OCI-LY3 (cell line): ENCODE results near the gene ATAD3C.

ENCODE experiments used
- H2AFZ ChIP-seq: fragments of 200-600, 300-600 bp; shearing (Covaris generic); 2 replicates; pipeline ENCODE4 v1.6.0; 2014; ENCODE audit warnings: antibody characterized with exemption, low read depth, low read length
- H3K27ac ChIP-seq: fragments of 200-600, 300-600 bp; sonication (generic); 2 replicates; pipeline ENCODE4 v1.5.1; 2014; ENCODE audit warnings: mild to moderate bottlenecking, low read length, moderate library complexity, mixed read lengths
- H3K27me3 ChIP-seq: fragments of 200-600, 300-600 bp; sonication (generic); 2 replicates; pipeline ENCODE4 v1.6.1; 2014; ENCODE audit warnings: low read depth, low read length, mixed read lengths
- H3K36me3 ChIP-seq: fragments of 200-600, 300-600 bp; sonication (generic); replicated peaks from 2 replicates; pipeline ENCODE3; 2014; ENCODE audit warnings: low read depth, low read length, mixed read lengths
- H3K4me1 ChIP-seq: fragments of 300-600, 200-600 bp; sonication (generic); 2 replicates; pipeline ENCODE4 v1.6.1; 2014; ENCODE audit warnings: low read length, mixed read lengths
- H3K4me2 ChIP-seq: fragments of 200-600, 300-600 bp; sonication (generic); 2 replicates; pipeline ENCODE4 v1.6.1; 2014; ENCODE audit warnings: low read length, mixed read lengths
- H3K4me3 ChIP-seq: fragments of 300-600, 200-600 bp; sonication (generic); 2 replicates; pipeline ENCODE4 v1.5.1; 2014; ENCODE audit warnings: antibody characterized with exemption, mild to moderate bottlenecking, low read length, moderate library complexity
- H3K79me2 ChIP-seq: fragments of 300-600, 200-600 bp; shearing (Covaris generic); 2 replicates; pipeline ENCODE4 v1.6.1; 2014; ENCODE audit warnings: mild to moderate bottlenecking, low read length, mixed read lengths
- H3K9ac ChIP-seq: fragments of 300-600, 200-600 bp; shearing (Covaris generic); 2 replicates; pipeline ENCODE4 v1.6.0; 2014; ENCODE audit warnings: mild to moderate bottlenecking, low read length, moderate library complexity
- H3K9me3 ChIP-seq: fragments of 200-600, 300-600 bp; shearing (Covaris generic); 2 replicates; pipeline ENCODE4 v1.6.1; 2014; ENCODE audit warnings: low read length, mixed read lengths; ENCODE audit not compliant: insufficient read depth
- H4K20me1 ChIP-seq: fragments of 200-600, 300-600 bp; sonication (generic); 2 replicates; pipeline ENCODE4 v1.6.1; 2016; ENCODE audit warnings: low read length, mixed read lengths; ENCODE audit not compliant: insufficient read depth
- EZH2phosphoT487 ChIP-seq: fragments of 200-600 bp; shearing (Covaris generic); IDR thresholded peaks from 2 replicates; pipeline ENCODE4 v1.6.1; 2018; ENCODE audit warnings: antibody characterized with exemption, mixed run types, low read depth
- TF ChIP-seq, protein P1 (sequence below): fragments of 200-600, 300-600 bp; sonication (generic); IDR thresholded peaks from 2 replicates; pipeline ENCODE4 v1.5.1; 2014; ENCODE audit warnings: antibody characterized with exemption, low read length, low read depth

ATAD3C gene

GRCh38 chr1:1421147-1421906 lies 28.2 kb upstream of the ATAD3C start, which contains the start of gene ANKRD65:
TSS of gene ANKRD65 (minus strand) at chr1:1421276. CDS start at chr1:1421005, 271 bp downstream.
- TF ChIP-seq, protein P1, sequence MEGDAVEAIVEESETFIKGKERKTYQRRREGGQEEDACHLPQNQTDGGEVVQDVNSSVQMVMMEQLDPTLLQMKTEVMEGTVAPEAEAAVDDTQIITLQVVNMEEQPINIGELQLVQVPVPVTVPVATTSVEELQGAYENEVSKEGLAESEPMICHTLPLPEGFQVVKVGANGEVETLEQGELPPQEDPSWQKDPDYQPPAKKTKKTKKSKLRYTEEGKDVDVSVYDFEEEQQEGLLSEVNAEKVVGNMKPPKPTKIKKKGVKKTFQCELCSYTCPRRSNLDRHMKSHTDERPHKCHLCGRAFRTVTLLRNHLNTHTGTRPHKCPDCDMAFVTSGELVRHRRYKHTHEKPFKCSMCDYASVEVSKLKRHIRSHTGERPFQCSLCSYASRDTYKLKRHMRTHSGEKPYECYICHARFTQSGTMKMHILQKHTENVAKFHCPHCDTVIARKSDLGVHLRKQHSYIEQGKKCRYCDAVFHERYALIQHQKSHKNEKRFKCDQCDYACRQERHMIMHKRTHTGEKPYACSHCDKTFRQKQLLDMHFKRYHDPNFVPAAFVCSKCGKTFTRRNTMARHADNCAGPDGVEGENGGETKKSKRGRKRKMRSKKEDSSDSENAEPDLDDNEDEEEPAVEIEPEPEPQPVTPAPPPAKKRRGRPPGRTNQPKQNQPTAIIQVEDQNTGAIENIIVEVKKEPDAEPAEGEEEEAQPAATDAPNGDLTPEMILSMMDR, result no peak
- no peak for TF ChIP-seq EZH2phosphoT487
- H3K79me2 ChIP-seq, result no peaks in the 10 kb centered on the region
- no peaks in the 10 kb centered on the region for H3K27me3 ChIP-seq
- no peaks in the 10 kb centered on the region for H3K36me3 ChIP-seq
- no peak within 1 kb of the TSS for H3K27ac ChIP-seq
- H3K4me1 ChIP-seq, result peaks cover 28% of the 10 kb centered on the region
- H4K20me1 ChIP-seq, result no peaks in the 10 kb centered on the region
- no peaks in the 10 kb centered on the region for H3K9me3 ChIP-seq
- no peak within 1 kb of the TSS for H3K4me3 ChIP-seq
- H2AFZ ChIP-seq, result peak within 1 kb of the TSS; percentile 46; the same call in 1 of the 2 replicates
- no peak within 1 kb of the TSS for H3K9ac ChIP-seq
- H3K4me2 ChIP-seq, result no peak within 1 kb of the TSS

GRCh38 chr1:1421907-1422464 lies 27.5 kb upstream of the ATAD3C start:
- H3K4me3 ChIP-seq, result no peak overlapping the region
- H3K27me3 ChIP-seq, result no peaks in the 10 kb centered on the region
- H4K20me1 ChIP-seq, result no peaks in the 10 kb centered on the region
- H3K9ac ChIP-seq, result no peak overlapping the region
- H2AFZ ChIP-seq, result peak overlapping the region; percentile 46; the same call in 1 of the 2 replicates
- no peak for TF ChIP-seq EZH2phosphoT487
- TF ChIP-seq, protein P1, result no peak
- no peak overlapping the region for H3K4me2 ChIP-seq
- no peaks in the 10 kb centered on the region for H3K36me3 ChIP-seq
- H3K9me3 ChIP-seq, result no peaks in the 10 kb centered on the region
- H3K79me2 ChIP-seq, result no peaks in the 10 kb centered on the region
- H3K27ac ChIP-seq, result no peak overlapping the region
- peaks cover 28% of the 10 kb centered on the region for H3K4me1 ChIP-seq

DNA sequence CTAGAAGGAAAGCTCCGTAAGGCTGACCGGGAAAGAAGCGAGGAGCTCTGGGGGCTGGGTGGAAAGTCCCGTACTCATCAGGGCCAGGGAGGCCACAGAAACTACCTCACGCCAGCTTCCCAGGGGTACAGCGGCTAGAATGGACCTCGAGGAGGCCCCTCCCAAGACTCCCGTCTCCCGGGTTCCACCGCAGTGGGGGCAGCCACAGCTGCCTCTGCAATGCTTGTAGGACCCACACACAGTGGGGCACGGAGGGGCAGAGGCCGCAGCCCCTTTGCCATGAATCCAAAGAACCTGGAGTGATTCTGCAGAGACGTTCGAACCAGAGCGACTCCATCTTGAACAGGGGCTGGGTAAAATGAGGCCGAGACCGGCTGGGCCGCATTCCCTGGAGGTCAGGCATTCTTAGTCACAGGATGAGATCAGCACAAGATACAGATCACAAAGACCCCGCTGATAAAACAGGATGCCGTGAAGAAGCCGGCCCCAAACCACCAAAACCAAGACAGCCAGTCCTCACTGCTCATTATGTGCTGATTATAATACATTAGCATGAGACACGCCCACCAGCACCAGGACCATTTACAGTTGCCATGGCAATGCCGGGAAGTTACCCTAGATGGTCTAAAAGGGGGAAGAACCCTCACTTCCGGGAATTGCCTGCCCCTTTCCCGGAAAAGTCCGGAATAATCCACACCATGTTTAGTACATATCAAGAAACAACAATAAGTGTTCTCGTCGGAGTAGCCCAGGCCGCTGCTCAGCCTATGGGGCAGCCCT lies 26.8 kb upstream of the ATAD3C start:
- Histone ChIP-seq H4K20me1 (no peaks in the 10 kb centered on the region), H3K9me3 (no peaks in the 10 kb centered on the region), H3K27ac (no peak overlapping the region), H3K4me2 (no peak overlapping the region), H2AFZ (peak overlapping the region; percentile 46; the same call in 1 of the 2 replicates), H3K9ac (no peak overlapping the region), H3K36me3 (no peaks in the 10 kb centered on the region), H3K79me2 (no peaks in the 10 kb centered on the region), H3K27me3 (no peaks in the 10 kb centered on the region), H3K4me3 (no peak overlapping the region), H3K4me1 (peaks cover 25% of the 10 kb centered on the region)
- TF ChIP-seq, protein P1, result no peak
- no peak for TF ChIP-seq EZH2phosphoT487

DNA sequence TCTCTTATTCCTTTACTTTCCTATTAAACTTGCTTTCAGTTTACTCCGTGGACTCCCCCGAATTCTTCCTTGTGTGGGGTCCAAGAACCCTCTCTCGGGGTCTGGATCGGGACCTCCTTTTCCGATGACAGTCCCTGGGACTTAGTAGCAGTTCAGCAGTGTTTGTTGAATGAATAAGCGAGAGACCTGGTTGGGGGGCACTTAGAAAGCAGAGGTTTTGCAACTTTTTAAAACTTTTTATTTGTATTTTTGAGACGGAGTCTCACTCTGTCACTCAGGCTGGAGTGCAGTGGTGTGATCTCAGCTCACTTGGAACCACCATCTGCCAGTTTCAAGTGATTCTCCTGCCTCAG lies 26.3 kb upstream of the ATAD3C start:
- Histone ChIP-seq H3K9ac (no peak overlapping the region), H2AFZ (no peak overlapping the region), H3K36me3 (no peaks in the 10 kb centered on the region)

More for the DNA sequence above, 26.3 kb upstream of the ATAD3C start:
- Histone ChIP-seq H3K79me2 (no peaks in the 10 kb centered on the region), H3K4me2 (no peak overlapping the region), H3K27ac (no peak overlapping the region), H3K9me3 (no peaks in the 10 kb centered on the region), H3K4me3 (no peak overlapping the region), H3K4me1 (peaks cover 19% of the 10 kb centered on the region), H4K20me1 (no peaks in the 10 kb centered on the region), H3K27me3 (no peaks in the 10 kb centered on the region)
- no peak for TF ChIP-seq EZH2phosphoT487
- TF ChIP-seq, protein P1, result no peak
